NCI-H2227 (cell line): ENCODE data around the gene MYO1H.
"Not testable (repeated sequence)": the region's sequence is repeated elsewhere in the genome, so short reads cannot be mapped to it uniquely, and the experiment has no call there.

Experiments used
- DNase-seq: peaks from one replicate; lab custom pipeline; 2025; ENCODE audit not compliant: unreplicated experiment; lab: John Stamatoyannopoulos, UW

MYO1H gene, protein sequence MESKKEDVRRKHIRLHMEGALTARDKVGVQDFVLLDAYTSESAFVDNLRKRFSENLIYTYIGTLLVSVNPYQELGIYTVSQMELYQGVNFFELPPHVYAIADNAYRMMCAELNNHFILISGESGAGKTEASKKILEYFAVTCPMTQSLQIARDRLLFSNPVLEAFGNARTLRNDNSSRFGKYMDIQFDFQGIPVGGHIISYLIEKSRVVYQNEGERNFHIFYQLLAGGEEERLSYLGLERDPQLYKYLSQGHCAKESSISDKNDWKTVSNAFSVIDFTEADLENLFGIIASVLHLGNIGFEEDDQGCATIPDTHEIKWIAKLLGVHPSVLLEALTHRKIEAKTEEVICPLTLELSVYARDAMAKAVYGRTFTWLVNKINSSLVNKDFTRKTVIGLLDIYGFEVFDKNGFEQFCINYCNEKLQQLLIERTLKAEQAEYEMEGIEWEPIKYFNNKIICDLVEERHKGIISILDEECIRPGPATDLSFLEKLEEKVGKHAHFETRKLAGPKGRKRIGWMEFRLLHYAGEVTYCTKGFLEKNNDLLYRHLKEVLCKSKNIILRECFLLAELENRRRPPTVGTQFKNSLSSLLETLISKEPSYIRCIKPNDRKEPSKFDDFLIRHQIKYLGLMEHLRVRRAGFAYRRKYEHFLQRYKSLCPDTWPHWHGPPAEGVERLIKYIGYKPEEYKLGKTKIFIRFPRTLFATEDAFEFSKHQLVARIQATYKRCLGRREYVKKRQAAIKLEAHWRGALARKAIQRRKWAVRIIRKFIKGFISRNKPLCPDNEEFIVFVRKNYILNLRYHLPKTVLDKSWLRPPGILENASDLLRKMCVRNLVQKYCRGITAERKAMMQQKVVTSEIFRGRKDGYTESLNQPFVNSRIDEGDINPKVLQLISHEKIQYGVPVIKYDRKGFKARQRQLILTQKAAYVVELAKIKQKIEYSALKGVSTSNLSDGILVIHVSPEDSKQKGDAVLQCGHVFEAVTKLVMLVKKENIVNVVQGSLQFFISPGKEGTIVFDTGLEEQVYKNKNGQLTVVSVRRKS

DNA sequence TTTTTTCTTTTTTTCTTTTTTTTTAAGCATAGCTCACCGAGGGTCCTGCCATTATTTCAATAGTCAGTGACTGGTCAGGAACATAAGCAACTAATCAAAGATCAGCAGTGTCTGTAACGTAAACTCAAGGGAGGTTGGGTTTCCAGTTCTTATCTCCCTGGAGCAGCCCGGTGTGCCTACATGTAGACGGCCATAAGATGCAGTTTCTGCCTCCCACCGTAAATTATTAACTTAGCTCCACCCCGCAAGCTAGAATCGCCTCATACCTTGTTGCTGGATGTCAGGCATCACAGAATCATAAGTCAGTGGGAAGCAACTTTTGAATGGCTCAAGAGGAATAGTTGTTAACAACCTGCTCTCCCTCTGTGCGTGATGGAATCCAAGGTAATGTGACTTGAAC is at the start of gene MYO1H:
TSS of gene MYO1H (plus strand) at position 312 of the 400 bp plus-strand sequence. CDS start at position 373, 61 bp downstream.
- no peak for DNase-seq

DNA sequence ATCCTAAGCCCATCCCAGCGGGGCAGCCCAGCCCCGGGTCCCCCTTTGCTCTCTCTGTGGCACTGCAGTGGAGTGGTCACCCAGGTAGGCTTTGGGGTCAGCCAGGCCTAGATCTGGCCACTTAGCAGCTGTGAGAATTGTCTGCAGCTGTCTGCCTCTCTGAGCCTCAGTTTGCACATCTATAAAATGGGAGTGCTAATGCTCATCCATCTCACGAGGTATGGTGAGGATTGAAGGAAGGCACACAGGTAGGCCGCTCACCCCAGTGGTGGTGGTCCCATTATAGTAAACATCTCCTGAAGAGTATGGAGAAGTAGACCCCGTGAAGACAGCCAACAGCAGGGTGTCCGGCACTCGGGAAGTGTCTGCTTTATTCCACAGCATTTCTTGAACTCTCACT is 47.9 kb upstream of the MYO1H start:
- no peak for DNase-seq

DNA sequence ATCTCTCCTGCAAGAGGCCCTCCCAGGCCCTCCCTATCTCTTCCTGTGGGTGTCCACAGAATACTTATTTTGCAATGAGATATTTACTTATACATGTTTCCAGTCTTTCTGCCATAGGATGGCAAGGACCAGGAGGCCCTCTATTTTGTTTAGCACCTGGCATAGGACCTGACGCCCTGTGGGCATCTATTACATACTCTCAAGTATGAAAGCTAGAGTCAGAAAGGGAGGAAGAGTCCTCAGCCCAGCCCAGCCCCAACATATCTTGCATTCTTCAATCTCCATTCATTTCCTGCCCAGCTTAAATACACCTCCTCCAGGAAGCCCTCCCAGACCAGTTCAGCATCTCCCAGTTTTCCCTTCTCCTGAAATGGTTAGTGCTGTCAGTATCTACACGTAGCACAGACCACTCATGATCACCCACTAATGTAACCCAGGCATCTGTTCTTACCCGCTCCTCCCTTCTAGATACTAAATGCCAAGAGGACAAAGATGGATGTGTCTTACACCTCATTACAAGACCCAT is 46.0 kb upstream of the MYO1H start:
- DNase-seq, result no peak

DNA sequence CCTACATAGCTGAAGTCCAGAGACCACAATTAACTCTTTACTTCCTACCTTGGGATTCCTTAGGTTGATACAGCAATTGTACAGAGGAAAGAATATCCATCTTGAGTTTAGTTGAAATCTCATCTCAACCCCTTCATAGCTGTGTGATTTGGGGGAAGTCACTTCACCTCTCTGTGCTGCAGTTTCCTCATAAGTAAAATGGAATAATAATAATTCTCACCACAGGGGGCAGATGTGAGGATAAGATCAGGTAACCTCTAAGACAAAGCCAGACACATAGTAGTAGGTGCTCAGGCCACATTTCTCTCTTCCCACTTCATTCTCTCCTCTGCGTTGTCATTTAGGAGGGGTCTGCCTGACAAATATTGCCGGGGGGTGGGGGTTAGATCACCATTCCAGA is 45.3 kb upstream of the MYO1H start:
- DNase-seq, result no peak

DNA sequence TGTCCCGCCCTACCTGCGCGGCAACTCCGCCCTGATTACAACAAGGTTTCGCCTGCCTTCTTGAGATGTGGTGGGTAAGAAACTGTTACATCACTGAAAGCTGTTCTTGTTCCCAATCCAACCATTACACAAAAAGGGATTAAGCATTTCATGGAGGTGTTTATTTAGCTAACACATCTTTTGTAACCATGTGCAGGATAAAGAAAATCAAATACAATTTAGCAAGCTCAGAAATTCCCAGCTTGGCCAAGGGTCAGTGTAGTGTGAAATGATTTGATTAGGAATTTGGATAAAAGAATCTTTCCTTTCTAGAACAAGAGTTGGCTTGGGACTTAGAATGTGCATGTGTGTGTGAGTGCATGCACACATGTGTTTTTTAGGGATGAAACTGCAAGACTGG is 44.9 kb upstream of the MYO1H start:
- DNase-seq, result no peak

DNA sequence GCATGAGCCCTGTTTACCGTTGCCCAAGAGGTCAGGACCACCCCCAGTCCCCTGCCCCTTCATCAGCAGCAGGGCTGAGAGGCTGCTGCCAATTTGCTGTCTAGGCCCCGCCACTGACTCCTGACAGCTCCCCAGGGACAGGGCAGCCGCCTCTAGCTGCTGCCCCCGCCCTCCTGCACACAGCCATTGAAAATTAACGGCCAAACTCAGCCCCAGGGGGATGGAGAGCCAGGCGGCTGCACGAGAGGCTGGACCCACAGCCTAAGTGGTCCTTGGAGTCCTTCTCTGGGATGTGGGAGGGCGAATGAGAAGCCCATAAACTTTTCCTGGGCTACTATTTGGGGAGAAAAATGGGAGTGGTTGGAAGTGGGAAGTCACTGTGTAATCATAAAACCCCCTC is 43.2 kb upstream of the MYO1H start:
- DNase-seq, result peak; percentile 21

DNA sequence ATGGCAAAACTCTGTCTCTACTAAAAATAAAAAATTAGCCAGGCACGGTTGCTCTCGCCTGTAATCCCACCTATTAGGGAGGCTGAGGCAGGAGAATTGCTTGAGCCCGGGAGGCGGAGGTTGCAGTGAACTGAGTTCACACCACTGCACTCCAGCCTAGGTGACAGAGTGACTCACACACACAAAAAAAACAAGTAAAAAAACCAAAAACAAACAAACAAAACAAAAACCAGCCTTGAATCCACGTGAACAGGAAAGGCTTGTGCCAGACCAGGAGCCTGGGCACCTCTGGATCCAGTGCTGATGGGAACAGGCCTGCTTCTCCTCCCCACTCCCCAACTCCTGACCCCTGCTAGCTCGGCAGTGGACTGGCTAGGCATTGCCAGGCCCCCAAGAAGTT is 42.2 kb upstream of the MYO1H start:
- no peak for DNase-seq

DNA sequence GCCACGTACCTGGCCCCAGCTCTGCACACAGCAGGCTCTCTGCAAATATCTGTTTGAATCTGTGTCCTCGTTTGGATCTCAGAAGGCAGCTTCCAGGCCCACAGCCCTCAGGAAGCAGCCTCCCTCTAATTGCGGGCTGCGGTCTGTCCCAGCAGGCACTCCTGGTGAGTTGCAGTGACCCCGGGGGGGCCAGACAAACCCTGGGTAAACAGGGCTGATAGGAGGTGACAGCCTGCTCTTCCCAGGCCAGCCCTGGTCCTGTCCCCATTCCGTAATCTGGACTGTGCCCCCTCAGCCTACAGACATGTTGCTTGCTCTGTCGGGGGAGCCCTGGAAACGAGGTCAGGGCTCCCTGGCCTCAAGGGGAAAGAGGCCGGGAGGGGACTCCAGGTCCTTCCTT is 40.6 kb upstream of the MYO1H start:
- peak; percentile 14 for DNase-seq

DNA sequence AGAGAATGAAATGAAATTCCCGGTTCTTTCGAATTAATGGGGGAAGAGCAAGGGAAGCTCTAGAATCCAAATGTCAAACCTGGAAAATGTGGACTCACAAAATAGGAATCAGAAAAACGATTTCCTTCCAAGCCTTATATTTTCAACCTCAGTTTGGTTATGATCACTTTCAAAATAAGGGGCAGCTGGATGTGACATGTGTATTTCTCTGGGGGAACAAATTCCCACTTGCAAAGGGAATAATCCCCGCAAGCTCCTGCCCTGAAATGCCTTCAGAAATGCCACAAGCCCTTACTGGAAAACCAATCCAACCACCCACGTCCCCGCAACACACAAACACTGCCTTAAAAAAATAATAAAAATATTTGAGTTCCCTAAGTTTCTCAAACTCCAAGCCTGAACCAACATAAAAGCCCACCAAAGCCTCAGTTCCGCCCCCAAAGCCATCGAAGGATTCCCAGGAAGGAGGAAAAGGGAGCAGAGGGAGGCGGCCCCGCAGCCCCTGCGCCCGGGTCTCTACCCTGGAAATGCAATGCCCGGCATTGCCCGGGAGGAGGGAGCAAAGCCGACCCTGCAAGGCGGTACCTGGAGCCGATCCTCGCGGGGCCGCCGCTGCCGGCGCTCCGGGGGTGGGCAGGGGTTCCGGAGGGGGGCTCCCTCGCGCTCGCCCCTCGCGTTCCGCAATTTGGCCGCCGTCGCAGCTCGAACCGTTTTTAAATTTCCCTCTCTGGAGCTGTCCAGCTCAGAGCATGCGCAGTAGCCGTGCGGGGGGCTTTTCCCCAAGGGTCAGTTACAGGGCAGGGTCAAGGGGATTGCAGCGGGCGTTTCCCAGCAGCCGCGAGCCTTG is 38.9 kb upstream of the MYO1H start, which contains the start of gene FOXN4:
TSS of gene FOXN4 (minus strand) at position 751 of the 847 bp plus-strand sequence. CDS start 963 bp downstream, outside the sequence.
- peak; percentile 51 for DNase-seq

DNA sequence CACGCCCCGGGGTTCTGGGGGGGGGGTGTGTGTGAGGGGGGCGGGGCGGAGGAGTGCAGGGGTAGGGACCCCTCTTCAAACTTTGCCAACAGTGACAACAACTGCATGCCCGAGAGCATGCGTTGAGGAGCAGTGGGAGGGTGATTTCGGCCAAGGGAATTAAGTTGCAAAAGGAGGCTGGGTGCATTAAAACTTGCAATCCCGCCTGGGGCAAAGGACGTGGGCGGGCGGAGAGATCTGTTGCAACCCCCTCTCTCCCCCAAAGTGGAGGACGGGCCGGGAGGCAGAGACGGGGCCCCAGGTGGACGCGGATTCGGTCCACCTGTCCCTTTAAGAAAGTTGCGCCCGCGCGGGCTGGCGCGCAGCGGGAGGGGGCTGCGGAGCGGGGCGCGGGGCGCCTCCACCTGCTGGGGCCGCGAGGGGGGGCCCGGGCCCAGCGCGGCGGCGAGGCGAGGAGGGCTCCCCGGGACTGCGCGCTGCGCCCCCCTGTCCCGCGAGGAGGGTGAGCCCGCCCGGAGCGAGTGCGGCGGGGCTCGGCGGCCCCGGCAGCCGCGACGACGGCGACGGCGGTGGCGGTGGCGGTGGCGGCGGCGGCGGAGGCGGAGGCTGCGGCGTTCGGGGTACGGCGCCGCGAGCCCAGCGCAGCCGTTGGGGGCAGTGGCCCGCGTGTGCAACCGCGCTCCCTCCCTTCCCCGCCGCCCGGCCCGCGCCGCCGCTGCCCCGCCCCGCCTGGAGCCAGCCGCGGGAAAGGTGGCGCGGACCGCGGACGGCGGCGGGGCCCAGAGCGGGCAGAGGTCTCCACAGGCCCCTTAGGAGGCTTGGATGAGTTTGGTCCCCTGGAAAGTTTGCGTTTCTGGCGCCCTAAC is 38.1 kb upstream of the MYO1H start:
- DNase-seq, result peak; percentile 52

DNA sequence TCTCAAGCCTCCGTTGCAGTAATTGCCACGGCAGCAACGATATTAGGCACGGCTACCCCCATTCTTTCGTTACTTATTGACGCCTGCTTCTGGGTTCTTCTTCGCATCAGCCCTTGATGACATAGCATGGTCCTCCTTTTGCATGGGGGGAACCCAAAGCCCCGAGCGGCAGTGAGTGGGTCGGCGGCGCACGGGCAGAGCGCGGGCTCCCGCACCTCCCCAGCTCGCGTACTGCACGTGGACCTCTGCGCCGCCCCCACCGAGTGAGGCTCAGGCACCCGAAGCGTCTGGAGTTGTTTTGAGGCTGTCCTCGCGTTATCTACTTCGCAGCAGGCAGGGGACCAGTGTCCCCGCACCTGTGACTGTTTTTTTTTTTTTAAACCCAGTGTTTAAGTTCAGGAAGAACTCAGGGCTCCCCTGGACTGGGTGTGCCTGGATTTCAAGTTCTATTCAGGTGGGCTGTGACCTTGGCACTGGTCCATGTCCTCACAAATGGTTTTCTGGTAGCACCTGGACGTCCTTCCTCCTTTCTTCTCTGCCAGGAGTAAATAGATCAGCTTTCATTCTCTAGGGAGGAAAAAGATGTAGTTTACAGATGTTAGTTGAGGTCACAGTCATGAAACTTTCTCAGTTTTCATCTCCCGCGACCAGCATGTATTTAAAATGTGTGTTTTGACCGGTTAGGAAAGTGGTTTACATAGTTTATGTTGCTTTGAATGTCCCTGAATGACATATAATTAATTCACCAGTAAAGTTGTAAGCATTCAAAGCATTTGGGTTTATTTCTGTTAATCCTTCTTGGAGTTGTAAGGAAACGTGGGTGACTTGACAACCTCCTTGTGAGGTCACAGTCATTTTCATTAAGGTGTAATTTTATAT is 37.2 kb upstream of the MYO1H start:
- peak; percentile 36 for DNase-seq

DNA sequence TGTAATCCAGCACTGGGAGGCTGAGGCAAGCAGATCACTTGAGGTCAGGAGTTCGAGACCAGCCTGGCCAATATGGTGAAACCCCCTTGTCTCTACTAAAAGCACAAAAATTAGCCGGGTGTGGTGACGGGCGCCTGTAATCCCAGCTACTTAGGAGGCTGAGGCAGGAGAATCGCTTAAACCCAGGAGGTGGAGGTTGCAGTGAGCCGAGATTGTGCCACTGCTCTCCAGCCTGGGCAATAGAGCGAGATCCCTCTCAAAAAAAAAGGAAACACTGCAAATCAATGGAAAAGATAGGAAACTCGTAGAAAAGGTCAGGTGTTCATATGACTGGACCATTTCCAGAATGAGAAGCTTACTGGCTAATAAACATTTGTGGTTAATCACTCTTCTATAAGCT is 26.4 kb upstream of the MYO1H start:
- not testable (repeated sequence) for DNase-seq

DNA sequence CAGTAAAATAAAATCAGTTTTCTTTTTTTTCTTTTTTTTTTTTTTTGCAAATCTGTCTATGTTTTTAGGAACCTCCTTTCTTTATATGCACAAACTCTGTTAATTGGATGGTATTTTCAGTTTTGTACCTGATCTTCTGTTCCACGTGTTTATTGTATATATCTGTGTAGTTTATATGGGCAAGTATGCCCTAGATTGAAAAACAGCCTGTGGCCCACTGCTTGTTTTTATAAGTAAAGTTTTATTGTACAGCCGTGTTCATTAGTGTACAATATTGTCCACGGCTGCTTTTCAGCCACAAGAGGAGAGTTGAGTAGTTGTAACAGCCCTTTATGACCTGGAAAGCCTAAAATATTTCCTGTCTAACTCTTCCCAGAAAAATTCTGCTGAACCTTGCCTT is 18.7 kb upstream of the MYO1H start:
- DNase-seq, result no peak

DNA sequence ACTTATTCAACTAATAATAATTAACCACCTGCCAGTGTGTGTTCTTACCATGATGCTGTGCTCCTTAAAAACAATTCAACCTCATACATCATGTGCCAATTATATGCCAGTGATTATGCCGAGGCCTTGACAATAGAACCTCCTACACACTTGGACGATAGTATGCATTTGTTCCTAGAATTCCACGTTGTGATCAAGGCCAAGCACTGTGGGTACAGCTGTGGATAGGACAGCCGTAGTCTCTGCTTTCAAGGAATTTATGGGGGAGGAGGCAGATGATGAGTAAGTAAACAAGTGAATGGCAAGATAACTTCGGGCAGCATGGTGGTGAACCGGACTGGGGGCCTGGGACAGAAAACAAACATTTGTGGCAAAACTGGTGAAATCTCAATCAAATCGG is 18.0 kb upstream of the MYO1H start:
- no peak for DNase-seq

DNA sequence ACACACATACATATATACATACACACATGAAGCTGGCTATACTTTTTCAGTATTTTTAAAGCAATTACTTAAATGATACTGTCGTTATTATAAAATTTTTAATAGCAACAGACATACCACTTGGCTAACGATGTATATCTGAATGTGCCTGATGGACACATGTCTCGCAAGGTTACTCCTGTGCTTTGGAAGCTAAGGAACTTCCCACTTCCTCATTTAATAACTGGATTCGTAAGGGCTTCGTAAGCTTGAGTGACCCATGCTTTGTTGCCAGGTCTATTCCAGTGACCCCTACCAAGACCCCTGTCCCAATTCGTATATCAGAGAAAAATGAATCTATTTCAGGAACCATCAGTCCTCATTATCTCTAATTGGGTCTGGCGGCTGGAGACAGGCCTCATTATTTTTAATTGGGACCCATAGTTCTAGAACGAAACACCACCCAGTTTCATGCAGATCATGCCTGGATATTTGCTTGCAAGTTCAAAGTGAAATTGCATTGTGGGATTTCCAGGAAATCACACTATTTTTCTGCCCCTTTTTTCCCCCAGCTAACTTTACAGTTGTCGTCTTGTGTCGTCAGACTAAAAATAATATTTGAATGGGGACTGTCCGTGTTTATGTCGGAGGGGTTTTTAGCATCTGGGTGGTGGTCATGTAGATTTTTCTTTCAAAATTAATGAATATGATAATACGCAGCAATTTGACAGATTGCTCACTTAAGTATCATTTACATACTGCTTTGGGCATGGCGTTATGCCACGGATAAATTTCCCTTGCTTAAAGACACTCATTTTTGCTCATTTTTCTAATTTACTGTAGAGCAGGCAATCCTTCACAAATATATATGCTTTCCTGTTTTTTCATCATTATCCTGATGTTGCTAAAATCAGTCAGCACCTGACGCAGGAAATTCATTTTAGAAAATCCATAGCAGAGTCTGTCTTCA is 17.1 kb upstream of the MYO1H start:
- DNase-seq, result no peak

DNA sequence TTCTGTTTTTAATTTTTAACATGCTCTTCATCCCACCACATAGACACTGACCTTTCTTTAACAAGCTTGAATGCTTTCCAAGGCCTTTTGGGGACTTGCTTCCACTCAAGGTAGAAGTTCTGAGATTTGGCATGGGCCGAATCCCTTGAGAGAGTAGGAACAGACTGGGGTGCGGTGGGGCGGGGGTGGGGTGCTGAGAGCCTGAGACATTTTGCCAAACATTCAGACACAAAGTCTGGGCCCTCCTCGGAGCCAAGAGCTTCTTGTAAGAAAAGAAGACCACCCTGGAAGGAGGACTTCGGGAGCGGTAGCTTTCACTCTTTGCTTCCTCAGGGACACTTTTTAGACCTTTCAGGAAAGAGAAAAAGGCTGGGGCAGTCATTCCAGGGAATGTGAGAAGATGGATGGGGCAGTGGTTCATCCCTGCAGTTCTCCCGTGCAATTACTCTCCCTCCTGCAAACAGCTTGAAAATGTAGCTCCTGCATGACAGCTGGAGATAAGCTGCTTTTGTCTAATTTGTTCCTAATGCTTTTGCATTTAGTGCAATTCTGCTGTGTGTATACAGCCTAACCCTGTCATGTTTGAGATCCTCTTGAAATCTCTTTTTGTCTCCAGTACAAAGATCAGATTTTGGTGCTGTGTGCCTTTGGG is 16.3 kb upstream of the MYO1H start:
- peak; percentile 51 for DNase-seq

DNA sequence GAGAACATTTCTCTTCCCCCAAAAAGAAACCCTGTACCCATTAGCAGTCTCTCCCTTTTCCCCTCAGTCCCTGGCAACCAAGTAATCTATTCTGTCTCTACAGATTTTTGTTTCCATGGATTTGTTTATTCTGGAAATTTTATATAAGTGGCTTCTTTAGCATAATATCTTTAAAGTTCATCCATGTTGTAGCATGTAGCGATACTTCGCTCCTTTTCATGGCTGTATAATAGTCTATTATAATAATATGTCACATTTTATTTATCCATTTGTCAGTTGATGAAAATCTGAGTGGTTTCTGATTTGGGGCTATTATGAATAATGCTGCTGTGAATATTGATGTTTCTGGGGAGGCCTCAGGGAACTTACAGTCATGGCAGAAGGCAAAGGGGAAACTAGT is 12.8 kb upstream of the MYO1H start:
- no peak for DNase-seq
